Stimulated activated CD8-positive, alpha-beta memory T cell treated with anti-CD3 and anti-CD28 coated beads, Interleukin-2, amount 100 ng/mL, for 1 hour (primary cell): ENCODE measurements around the gene PPFIA1.
"Not testable (repeated sequence)": the region's sequence is repeated elsewhere in the genome, so short reads cannot be mapped to it uniquely, and the experiment has no call there.

Source experiments
- DNase-seq, 2 donors: peaks; one replicate each; pipeline ENCODE4 v3.0.0-alpha.2; 2020; ENCODE audit warnings: low read depth in 2 of 2

The PPFIA1 gene

GRCh38 chr11:70358753-70359152 is 88.3 kb downstream of the PPFIA1 start:
- DNase-seq, result no peak

GRCh38 chr11:70359451-70360205 is 89.1 kb downstream of the PPFIA1 start:
- no peak for DNase-seq

- no peak for DNase-seq
Observed at GRCh38 chr11:70360211-70360610, 89.7 kb downstream of the PPFIA1 start.

- DNase-seq, result no peak
Observed at GRCh38 chr11:70364178-70364577, 93.7 kb downstream of the PPFIA1 start.

GRCh38 chr11:70364745-70365543 is 94.5 kb downstream of the PPFIA1 start:
- DNase-seq, result peak; percentile 38 to 43

- DNase-seq, result no peak
Observed at GRCh38 chr11:70365544-70365927, 95.0 kb downstream of the PPFIA1 start.

GRCh38 chr11:70367071-70367470 is 96.6 kb downstream of the PPFIA1 start:
- no peak for DNase-seq

GRCh38 chr11:70368961-70369360 is 98.5 kb downstream of the PPFIA1 start:
- no peak for DNase-seq

- DNase-seq, result no peak
Observed at GRCh38 chr11:70371241-70371640, 100.8 kb downstream of the PPFIA1 start.

- DNase-seq, result no peak
Observed at GRCh38 chr11:70372076-70372475, 101.6 kb downstream of the PPFIA1 start.

GRCh38 chr11:70376621-70377020 is 106.1 kb downstream of the PPFIA1 start:
- no peak for DNase-seq

GRCh38 chr11:70377645-70378044 is 107.2 kb downstream of the PPFIA1 start:
- DNase-seq, result no peak

- no peak for DNase-seq
Observed at GRCh38 chr11:70378506-70379134, 108.1 kb downstream of the PPFIA1 start.

GRCh38 chr11:70381350-70381749 is 110.9 kb downstream of the PPFIA1 start:
- no peak for DNase-seq

- no peak for DNase-seq
Observed at GRCh38 chr11:70381872-70382861, 111.7 kb downstream of the PPFIA1 start.

- no peak for DNase-seq
Observed at GRCh38 chr11:70383664-70384565, 113.4 kb downstream of the PPFIA1 start.

- DNase-seq, result no peak
Observed at GRCh38 chr11:70384566-70385152, 114.2 kb downstream of the PPFIA1 start.

- DNase-seq, result no peak
Observed at GRCh38 chr11:70387564-70387963, 117.1 kb downstream of the PPFIA1 start.

- no peak for DNase-seq
Observed at GRCh38 chr11:70389201-70389600, 118.7 kb downstream of the PPFIA1 start.

GRCh38 chr11:70390882-70391281 is 120.4 kb downstream of the PPFIA1 start:
- not testable (repeated sequence) for DNase-seq
